Panc1 (cell line): ENCODE measurements around the gene ADAMTS14. TPM values are rescaled to one million over a fixed set of nuclear protein-coding genes. Genes with fewer than 3 reads are reported as not detected.

ENCODE experiments used
- ATAC-seq: fragments of 200-7000 bp; cut with Tn5 transposase; 2 replicates; pipeline ENCODE4 v1.9.1; 2020; ENCODE audit warnings: mild to moderate bottlenecking, moderate library complexity
- BruUV-seq: library from RNA; stranded (reverse); fragments of 400-500 nt; replicated peaks from 2 replicates; lab custom pipeline; 2021; lab: Mats Ljungman, UMichigan
- CTCF ChIA-PET: fragments of 300-600 bp; sonication (Branson Sonifier 250); formaldehyde crosslinking; loops from one replicate; lab custom pipeline; 2022; ENCODE audit warnings: antibody characterized with exemption; lab: Charles Lee
- POLR2A ChIA-PET: fragments of 300-600 bp; sonication (Branson Sonifier 250); formaldehyde crosslinking; loops from one replicate; lab custom pipeline; 2022; ENCODE audit warnings: antibody characterized with exemption; lab: Charles Lee
- DNase-seq: peaks from one replicate; pipeline ENCODE4 v3.0.0-alpha.2; 2010; ENCODE audit warnings: low read depth, low spot score
- H3K27ac ChIP-seq: 2 replicates; pipeline ENCODE4 v1.5.1; 2011; ENCODE audit warnings: mild to moderate bottlenecking, low read length, inconsistent platforms
- H3K27me3 ChIP-seq: fragments of 200-500 bp; sonication (Bioruptor generic); 2 replicates; pipeline ENCODE4 v1.6.0; 2014; ENCODE audit warnings: low read length, inconsistent platforms; ENCODE audit not compliant: control insufficient read depth, insufficient read depth
- H3K36me3 ChIP-seq: fragments of 200-500 bp; sonication (Bioruptor generic); 2 replicates; pipeline ENCODE4 v1.5.1; 2014; ENCODE audit warnings: inconsistent platforms, mild to moderate bottlenecking, low read length, moderate library complexity; ENCODE audit not compliant: control insufficient read depth, insufficient read depth
- H3K4me1 ChIP-seq: 2 replicates; pipeline ENCODE4 v1.5.1; 2011; ENCODE audit warnings: inconsistent platforms, mild to moderate bottlenecking, low read length, moderate library complexity; ENCODE audit not compliant: control insufficient read depth, insufficient read depth
- H3K4me3 ChIP-seq, 2 experiments: 2 replicates each; pipeline ENCODE4 v1.5.1; 2011 to 2012; ENCODE audit warnings: low read depth in 2 of 2, low read length in 2 of 2, mild to moderate bottlenecking in 2 of 2, inconsistent platforms in 1 of 2, moderate library complexity in 1 of 2
- H3K9me3 ChIP-seq: fragments of 200-500 bp; sonication (Bioruptor generic); 2 replicates; pipeline ENCODE4 v1.5.1; 2014; ENCODE audit warnings: low read depth, mild to moderate bottlenecking, inconsistent platforms, low read length, moderate library complexity; ENCODE audit not compliant: control insufficient read depth, insufficient read depth
- POLR2AphosphoS5 ChIP-seq: IDR thresholded peaks from 2 replicates; pipeline ENCODE4 v1.6.1; 2012; ENCODE audit warnings: mild to moderate bottlenecking, low read depth, low read length, moderate library complexity
- SIN3A ChIP-seq: IDR thresholded peaks from 2 replicates; pipeline ENCODE4 v1.6.1; 2012; ENCODE audit warnings: low read depth, mild to moderate bottlenecking, low read length, moderate library complexity, borderline replicate concordance; ENCODE audit not compliant: insufficient read depth
- TCF7L2 ChIP-seq: IDR thresholded peaks from 2 replicates; pipeline ENCODE4 v1.6.1; 2011; ENCODE audit warnings: mild to moderate bottlenecking, low read depth, low read length, inconsistent platforms
- in situ Hi-C: cut with HindIII; loops from 2 replicates; pipeline ENCODE4 v1.10.0; 2016; ENCODE audit warnings: low sequenced_read_pairs, low pct_unique_long_range_greater_than_20kb
- intact Hi-C: fragments of 100-400 bp; cut with micrococcal nuclease; formaldehyde crosslinking; loops from one replicate; pipeline ENCODE4 v1.10.0; 2022; ENCODE audit not compliant: unreplicated experiment
- total RNA-seq: library from RNA; stranded (reverse); gene quantifications from one replicate; pipeline ENCODE4 v1.2.1, GENCODE V29; 2021; ENCODE audit not compliant: unreplicated experiment
- TF ChIP-seq, protein P1 (sequence below), 2 experiments: IDR thresholded peaks; 2 replicates each; pipeline ENCODE4 v1.6.1; 2011 to 2012; ENCODE audit warnings: low read depth in 2 of 2, control low read depth in 1 of 2, low read length in 1 of 2, mild to moderate bottlenecking in 1 of 2, moderate library complexity in 1 of 2; ENCODE audit not compliant: insufficient read depth in 1 of 2
- TF ChIP-seq, protein P2 (sequence below): fragments of 450-650 bp; IDR thresholded peaks from 2 replicates; pipeline ENCODE4 v1.5.1; 2017; ENCODE audit warnings: mild to moderate bottlenecking

Gene ADAMTS14
- total RNA-seq, 1 experiment from 2014 or later = 0.67 TPM

DNA sequence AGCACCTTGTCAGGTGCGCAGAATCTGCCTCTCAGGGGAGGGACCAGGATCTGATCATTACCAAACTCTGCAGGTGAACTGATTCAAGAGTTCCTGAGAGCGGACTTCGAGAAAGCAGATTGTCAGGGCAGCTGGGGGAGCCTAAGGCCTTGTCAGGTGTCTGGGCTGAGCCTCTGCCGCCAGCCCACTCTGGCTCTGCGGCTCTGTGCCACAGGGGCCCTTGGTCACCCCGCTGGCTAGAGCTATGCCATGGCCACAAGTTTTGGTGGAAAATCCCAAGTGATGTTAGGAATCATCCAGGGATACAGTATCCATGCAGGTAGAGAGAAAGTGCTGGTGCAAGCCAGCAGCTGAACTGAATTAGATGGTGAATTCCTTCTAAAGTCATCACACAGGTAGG lies 4.2 kb downstream of the ADAMTS14 start:
- H3K4me3 ChIP-seq = no peak overlapping the region
- in situ Hi-C loops (no loop called here), intact Hi-C loops (no loop called here)
- no peak for TF ChIP-seq TCF7L2
- TF ChIP-seq SIN3A = no peak
- TF ChIP-seq POLR2AphosphoS5 = no peak
- TF ChIP-seq, protein P1, sequence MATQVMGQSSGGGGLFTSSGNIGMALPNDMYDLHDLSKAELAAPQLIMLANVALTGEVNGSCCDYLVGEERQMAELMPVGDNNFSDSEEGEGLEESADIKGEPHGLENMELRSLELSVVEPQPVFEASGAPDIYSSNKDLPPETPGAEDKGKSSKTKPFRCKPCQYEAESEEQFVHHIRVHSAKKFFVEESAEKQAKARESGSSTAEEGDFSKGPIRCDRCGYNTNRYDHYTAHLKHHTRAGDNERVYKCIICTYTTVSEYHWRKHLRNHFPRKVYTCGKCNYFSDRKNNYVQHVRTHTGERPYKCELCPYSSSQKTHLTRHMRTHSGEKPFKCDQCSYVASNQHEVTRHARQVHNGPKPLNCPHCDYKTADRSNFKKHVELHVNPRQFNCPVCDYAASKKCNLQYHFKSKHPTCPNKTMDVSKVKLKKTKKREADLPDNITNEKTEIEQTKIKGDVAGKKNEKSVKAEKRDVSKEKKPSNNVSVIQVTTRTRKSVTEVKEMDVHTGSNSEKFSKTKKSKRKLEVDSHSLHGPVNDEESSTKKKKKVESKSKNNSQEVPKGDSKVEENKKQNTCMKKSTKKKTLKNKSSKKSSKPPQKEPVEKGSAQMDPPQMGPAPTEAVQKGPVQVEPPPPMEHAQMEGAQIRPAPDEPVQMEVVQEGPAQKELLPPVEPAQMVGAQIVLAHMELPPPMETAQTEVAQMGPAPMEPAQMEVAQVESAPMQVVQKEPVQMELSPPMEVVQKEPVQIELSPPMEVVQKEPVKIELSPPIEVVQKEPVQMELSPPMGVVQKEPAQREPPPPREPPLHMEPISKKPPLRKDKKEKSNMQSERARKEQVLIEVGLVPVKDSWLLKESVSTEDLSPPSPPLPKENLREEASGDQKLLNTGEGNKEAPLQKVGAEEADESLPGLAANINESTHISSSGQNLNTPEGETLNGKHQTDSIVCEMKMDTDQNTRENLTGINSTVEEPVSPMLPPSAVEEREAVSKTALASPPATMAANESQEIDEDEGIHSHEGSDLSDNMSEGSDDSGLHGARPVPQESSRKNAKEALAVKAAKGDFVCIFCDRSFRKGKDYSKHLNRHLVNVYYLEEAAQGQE (IDR thresholded peaks at IDR 0.05; ENCODE audit: insufficient read depth in 1 of 2, low read depth in 2 of 2, low read length in 1 of 2) = no peak
- TF ChIP-seq, protein P2, sequence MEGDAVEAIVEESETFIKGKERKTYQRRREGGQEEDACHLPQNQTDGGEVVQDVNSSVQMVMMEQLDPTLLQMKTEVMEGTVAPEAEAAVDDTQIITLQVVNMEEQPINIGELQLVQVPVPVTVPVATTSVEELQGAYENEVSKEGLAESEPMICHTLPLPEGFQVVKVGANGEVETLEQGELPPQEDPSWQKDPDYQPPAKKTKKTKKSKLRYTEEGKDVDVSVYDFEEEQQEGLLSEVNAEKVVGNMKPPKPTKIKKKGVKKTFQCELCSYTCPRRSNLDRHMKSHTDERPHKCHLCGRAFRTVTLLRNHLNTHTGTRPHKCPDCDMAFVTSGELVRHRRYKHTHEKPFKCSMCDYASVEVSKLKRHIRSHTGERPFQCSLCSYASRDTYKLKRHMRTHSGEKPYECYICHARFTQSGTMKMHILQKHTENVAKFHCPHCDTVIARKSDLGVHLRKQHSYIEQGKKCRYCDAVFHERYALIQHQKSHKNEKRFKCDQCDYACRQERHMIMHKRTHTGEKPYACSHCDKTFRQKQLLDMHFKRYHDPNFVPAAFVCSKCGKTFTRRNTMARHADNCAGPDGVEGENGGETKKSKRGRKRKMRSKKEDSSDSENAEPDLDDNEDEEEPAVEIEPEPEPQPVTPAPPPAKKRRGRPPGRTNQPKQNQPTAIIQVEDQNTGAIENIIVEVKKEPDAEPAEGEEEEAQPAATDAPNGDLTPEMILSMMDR = no peak
- H3K27me3 ChIP-seq = peaks cover 14% of the 10 kb centered on the region
- ChIA-PET CTCF (no interaction called here), POLR2A (no interaction called here)
- no peaks in the 10 kb centered on the region for H3K36me3 ChIP-seq
- ATAC-seq = no peak
- no peaks in the 10 kb centered on the region for H3K4me1 ChIP-seq
- no peak overlapping the region for H3K27ac ChIP-seq
- DNase-seq = no peak
- no peaks in the 10 kb centered on the region for H3K9me3 ChIP-seq
- no TSS peak for BruUV-seq

DNA sequence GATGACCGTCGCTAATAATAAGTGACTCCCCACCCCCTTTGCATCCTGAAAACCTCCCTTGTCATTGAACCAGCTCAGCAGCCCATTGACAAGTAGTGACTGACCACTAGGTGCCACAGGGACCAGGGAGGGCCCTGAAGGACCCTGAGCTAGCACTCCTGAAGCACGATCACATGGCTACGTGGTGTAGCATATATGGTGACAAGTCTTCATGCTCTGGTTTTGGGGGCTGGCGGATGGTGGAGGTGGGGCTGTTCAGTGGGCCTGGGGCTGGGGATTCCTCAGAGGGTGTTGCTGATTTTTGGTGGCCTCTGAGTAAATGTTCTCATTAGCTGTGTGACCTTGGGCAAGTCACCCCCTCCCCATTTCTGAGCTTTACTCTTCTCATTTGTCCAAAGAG lies 4.7 kb downstream of the ADAMTS14 start:
- ATAC-seq (no peak), DNase-seq (no peak)
- H3K4me3 ChIP-seq = no peak overlapping the region
- no peaks in the 10 kb centered on the region for H3K4me1 ChIP-seq
- no peak overlapping the region for H3K27ac ChIP-seq
- TF ChIP-seq SIN3A (no peak), TCF7L2 (no peak), POLR2AphosphoS5 (no peak)
- TF ChIP-seq, protein P2 = no peak
- TF ChIP-seq, protein P1 (IDR thresholded peaks at IDR 0.05; ENCODE audit: insufficient read depth in 1 of 2, low read depth in 2 of 2, low read length in 1 of 2) = no peak
- ChIA-PET CTCF (no interaction called here), POLR2A (interaction anchor here (0.6 kb wide), 1 partner anchor 819 kb away, joined by 4 read pairs; no protein-coding TSS in a partner anchor)
- in situ Hi-C loops = no loop called here
- no peaks in the 10 kb centered on the region for H3K9me3 ChIP-seq
- peaks cover 9% of the 10 kb centered on the region for H3K27me3 ChIP-seq
- BruUV-seq = no TSS peak
- intact Hi-C loops = no loop called here
- no peaks in the 10 kb centered on the region for H3K36me3 ChIP-seq
